ENCODE measurements around the gene NRXN3.

Gene NRXN3

DNA sequence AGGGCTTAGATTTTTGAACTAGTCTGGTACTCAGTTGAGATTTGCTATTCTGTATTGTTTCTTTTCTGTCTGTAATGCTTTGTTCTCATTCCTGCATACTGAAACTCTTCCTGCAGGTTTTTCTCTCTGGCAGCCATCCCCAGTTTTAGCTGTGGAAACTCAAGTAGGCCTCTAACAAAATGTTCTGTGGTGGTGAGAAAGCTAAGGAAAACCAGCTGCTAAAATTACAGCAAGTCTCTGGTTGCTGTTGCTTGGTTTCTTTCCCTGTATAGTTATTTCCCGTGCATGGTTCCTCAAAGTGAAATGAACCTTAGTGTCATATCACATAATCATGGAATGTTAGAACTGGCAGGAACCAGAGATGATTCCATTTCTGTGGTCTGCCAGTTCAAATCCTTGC lies 442.5 kb downstream of the NRXN3 start:
- TF ChIP-seq, protein P1, sequence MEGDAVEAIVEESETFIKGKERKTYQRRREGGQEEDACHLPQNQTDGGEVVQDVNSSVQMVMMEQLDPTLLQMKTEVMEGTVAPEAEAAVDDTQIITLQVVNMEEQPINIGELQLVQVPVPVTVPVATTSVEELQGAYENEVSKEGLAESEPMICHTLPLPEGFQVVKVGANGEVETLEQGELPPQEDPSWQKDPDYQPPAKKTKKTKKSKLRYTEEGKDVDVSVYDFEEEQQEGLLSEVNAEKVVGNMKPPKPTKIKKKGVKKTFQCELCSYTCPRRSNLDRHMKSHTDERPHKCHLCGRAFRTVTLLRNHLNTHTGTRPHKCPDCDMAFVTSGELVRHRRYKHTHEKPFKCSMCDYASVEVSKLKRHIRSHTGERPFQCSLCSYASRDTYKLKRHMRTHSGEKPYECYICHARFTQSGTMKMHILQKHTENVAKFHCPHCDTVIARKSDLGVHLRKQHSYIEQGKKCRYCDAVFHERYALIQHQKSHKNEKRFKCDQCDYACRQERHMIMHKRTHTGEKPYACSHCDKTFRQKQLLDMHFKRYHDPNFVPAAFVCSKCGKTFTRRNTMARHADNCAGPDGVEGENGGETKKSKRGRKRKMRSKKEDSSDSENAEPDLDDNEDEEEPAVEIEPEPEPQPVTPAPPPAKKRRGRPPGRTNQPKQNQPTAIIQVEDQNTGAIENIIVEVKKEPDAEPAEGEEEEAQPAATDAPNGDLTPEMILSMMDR (IDR thresholded peaks at IDR 0.05; ENCODE audit: borderline replicate concordance, insufficient read depth, low read depth, low read length) = no peak

DNA sequence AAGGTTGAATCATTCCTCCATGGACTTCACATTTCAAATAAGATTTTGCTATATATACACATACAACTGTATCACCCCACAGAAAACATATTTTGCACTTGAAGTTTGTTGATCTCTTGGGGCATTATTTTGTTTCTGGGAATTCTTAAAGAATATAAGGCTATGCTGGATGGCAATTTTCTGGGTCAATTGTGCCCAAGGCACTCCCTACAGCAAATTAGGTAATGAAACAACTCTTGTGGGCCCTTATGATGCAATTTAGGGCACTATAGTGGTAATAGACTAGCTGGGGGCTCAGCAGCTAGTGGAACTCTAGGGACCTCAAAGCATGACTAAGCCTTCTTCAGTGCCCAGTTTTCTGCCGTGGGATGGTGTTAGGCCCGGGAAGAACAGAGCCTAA lies 444.4 kb downstream of the NRXN3 start:
- TF ChIP-seq, protein P1 (IDR thresholded peaks at IDR 0.05; ENCODE audit: borderline replicate concordance, insufficient read depth, low read depth, low read length) = no peak

More for the DNA sequence above, 442.5 kb downstream of the NRXN3 start:
- H3K4me3 ChIP-seq (ENCODE audit: low read depth, low read length) = no peak overlapping the region

DNA sequence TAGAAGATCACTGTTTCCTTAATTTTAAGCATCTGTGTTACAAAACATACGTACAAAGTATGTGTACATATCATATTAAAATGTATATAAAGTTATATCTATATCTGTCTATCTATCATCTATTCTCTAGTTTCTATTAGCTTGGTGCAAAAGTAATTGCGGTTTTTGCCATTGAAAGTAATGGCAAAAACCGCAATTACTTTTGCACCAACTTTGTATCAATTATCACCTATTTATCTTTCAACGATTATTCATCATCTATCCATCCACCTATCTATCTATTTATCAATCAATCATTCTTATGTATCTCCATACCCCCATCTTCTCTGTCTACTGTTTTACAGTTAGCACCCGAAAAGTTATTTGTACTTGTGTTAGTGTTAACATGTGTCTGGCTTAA lies 447.6 kb downstream of the NRXN3 start:
- TF ChIP-seq, protein P1 (IDR thresholded peaks at IDR 0.05; ENCODE audit: borderline replicate concordance, insufficient read depth, low read depth, low read length) = no peak
- no peak overlapping the region for H3K4me3 ChIP-seq (ENCODE audit: low read depth, low read length)

More for the DNA sequence above, 444.4 kb downstream of the NRXN3 start:
- no peak overlapping the region for H3K4me3 ChIP-seq (ENCODE audit: low read depth, low read length)

DNA sequence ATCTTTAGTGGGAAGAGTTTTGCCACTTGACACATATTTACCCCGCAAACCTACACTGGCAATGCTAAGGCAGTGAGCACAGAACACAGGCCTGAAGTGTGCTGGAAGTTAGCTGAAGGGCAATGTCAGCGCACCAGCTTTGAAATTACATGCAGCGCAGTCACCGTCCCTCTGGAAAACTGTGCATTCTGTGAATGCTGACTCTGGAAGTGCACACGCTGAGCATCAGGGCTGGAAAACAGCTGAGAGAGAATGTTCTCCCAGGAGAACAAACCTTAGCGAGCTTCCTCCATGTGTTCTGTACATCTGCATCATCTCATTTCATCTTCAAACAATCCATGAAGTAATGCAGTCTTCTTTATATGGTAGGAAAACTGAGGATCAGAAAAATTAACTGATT lies 448.2 kb downstream of the NRXN3 start:
- H3K4me3 ChIP-seq (ENCODE audit: low read depth, low read length) = no peak overlapping the region
- TF ChIP-seq, protein P1 (IDR thresholded peaks at IDR 0.05; ENCODE audit: borderline replicate concordance, insufficient read depth, low read depth, low read length) = no peak

DNA sequence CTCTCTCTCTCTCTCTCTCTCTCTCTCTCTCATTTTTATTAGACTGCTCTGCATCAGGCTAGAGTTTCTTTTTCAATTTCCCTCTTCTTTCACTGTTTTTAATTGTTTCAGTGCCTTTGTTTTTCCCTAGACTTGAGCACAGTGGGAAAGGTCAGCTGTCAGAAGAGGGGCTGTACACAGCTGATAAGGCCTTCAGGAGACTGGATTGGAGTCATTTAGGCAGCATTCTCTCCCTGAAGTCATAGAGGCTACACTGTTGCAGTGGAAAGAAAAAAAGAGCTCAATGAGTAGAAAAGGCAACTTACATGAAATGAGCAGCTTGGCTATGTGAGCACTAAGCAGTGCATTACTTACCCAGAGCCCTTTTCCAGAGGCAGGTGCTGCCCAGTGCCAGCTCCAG lies 456.9 kb downstream of the NRXN3 start:
- TF ChIP-seq, protein P1 (IDR thresholded peaks at IDR 0.05; ENCODE audit: borderline replicate concordance, insufficient read depth, low read depth, low read length) = no peak
- no peak overlapping the region for H3K4me3 ChIP-seq (ENCODE audit: low read depth, low read length)

DNA sequence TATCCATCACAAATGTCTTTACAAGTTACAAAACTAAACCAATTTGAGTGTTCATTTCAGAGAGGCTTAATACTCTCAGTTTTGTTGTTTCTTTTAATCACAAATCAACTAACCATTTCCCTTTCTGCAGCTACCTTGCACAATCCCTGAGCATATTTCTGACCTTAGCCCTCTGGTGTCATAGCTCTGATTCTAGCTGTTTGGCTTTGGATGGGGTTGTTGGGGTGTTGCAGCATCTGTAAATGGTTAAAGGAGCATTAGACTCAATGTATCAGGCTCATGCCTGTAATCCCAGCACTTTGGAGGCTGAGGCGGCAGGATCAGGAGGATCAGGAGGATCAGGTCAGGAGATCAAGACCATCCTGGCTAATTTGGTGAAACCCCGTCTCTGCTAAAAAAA lies 461.4 kb downstream of the NRXN3 start:
- TF ChIP-seq, protein P1 (IDR thresholded peaks at IDR 0.05; ENCODE audit: borderline replicate concordance, insufficient read depth, low read depth, low read length) = no peak
- H3K4me3 ChIP-seq (ENCODE audit: low read depth, low read length) = no peak overlapping the region

DNA sequence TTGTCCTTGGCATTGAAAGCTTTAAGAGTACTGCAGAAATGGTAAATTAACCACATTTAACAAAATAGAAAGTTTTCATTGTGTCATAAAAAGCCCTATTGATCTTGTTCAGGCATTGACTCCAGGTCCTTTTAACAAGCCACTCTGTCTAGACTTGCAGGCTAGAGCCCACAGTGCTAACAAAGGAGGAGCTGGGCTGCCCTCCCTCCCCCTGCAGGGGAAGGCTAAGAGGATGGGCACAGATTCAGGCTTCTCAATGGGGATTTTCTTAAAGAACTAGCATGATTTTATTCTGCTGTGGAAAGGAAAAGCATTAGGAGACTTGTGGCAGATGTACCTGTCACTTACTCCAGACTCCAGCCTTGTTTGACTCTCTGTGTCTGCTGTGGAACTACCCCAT lies 463.6 kb downstream of the NRXN3 start:
- H3K4me3 ChIP-seq (ENCODE audit: low read depth, low read length) = no peak overlapping the region
- TF ChIP-seq, protein P1 (IDR thresholded peaks at IDR 0.05; ENCODE audit: borderline replicate concordance, insufficient read depth, low read depth, low read length) = no peak
